Activated CD8-positive, alpha-beta T cell treated with anti-CD3 and anti-CD28 coated beads for 36 hours (primary cell): ENCODE measurements around the gene PPP1R26. TPM values are rescaled to one million over a fixed set of nuclear protein-coding genes. Genes with fewer than 3 reads are reported as not detected.

Source experiments
- ATAC-seq: fragments of 200-7000 bp; cut with Tn5 transposase; one replicate; pipeline ENCODE4 v1.10.0; 2021; ENCODE audit warnings: mild to moderate bottlenecking, moderate library complexity
- CTCF ChIA-PET: fragments of 350-600 bp; sonication (Branson Sonifier 250); formaldehyde crosslinking; loops from one replicate; lab custom pipeline; 2021; ENCODE audit warnings: antibody characterized with exemption; lab: Charles Lee
- POLR2A ChIA-PET: fragments of 350-600 bp; sonication (Branson Sonifier 250); formaldehyde crosslinking; loops from one replicate; lab custom pipeline; 2021; ENCODE audit warnings: antibody characterized with exemption; lab: Charles Lee
- DNase-seq: peaks from one replicate; pipeline ENCODE4 v3.0.0-alpha.2; 2020
- H3K27ac Mint-ChIP-seq: one replicate; pipeline ENCODE4 v1.8.0; 2021; ENCODE audit warnings: mild to moderate bottlenecking, mixed read lengths
- H3K27me3 Mint-ChIP-seq: one replicate; pipeline ENCODE4 v1.8.0; 2021; ENCODE audit warnings: mixed read lengths
- H3K36me3 Mint-ChIP-seq: one replicate; pipeline ENCODE4 v1.8.0; 2021; ENCODE audit warnings: low read depth, mixed read lengths
- H3K4me1 Mint-ChIP-seq: one replicate; pipeline ENCODE4 v1.8.0; 2021; ENCODE audit warnings: low read depth, mixed read lengths
- H3K4me3 Mint-ChIP-seq: one replicate; pipeline ENCODE4 v1.8.0; 2021; ENCODE audit warnings: mild to moderate bottlenecking, moderate library complexity, mixed read lengths
- H3K9me3 Mint-ChIP-seq: one replicate; pipeline ENCODE4 v1.8.0; 2021; ENCODE audit warnings: mixed read lengths
- intact Hi-C: fragments of 100-400 bp; cut with micrococcal nuclease; formaldehyde crosslinking; loops from one replicate; pipeline ENCODE4 v1.10.0; 2022
- total RNA-seq, 2 experiments: library from RNA; stranded (reverse); gene quantifications; one replicate each; pipeline ENCODE4 v1.2.3, GENCODE V29; 2021
- TF ChIP-seq, protein P1 (sequence below): fragments of 200-600 bp; IDR thresholded peaks from one replicate; pipeline ENCODE4 v1.8.0; 2022; ENCODE audit warnings: antibody characterized with exemption, mild to moderate bottlenecking

PPP1R26 gene
- total RNA-seq, 2 experiments from 2014 or later, result 0.54 to 0.58 TPM

DNA sequence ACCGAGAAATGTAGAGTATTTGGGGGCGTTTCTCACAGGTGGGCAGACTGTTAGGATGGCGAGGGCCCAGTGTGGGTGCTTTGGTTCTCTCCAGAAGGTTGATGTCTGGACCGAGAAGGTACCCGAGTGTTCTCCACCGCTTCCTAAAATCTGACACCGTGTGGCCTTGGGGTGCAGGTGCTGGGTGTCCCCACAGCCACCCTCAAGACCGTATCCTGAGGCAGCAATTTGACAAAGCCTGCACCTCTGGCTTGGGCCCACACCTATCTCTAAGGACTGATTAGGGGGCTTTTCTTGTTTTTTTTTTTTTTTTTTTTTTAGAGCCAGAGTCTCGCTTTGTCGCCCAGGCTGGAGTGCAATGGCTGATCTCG, 1.3 kb downstream of the PPP1R26 start:
- DNase-seq (no peak), ATAC-seq (no peak)
- H3K27me3 Mint-ChIP-seq, result peaks cover 41% of the 10 kb centered on the region
- no peak overlapping the region for H3K27ac Mint-ChIP-seq
- H3K4me3 Mint-ChIP-seq, result no peak overlapping the region
- TF ChIP-seq, protein P1, sequence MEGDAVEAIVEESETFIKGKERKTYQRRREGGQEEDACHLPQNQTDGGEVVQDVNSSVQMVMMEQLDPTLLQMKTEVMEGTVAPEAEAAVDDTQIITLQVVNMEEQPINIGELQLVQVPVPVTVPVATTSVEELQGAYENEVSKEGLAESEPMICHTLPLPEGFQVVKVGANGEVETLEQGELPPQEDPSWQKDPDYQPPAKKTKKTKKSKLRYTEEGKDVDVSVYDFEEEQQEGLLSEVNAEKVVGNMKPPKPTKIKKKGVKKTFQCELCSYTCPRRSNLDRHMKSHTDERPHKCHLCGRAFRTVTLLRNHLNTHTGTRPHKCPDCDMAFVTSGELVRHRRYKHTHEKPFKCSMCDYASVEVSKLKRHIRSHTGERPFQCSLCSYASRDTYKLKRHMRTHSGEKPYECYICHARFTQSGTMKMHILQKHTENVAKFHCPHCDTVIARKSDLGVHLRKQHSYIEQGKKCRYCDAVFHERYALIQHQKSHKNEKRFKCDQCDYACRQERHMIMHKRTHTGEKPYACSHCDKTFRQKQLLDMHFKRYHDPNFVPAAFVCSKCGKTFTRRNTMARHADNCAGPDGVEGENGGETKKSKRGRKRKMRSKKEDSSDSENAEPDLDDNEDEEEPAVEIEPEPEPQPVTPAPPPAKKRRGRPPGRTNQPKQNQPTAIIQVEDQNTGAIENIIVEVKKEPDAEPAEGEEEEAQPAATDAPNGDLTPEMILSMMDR, result no peak
- CTCF ChIA-PET, result interaction anchor here (1.3 kb wide), 1 partner anchor 64 kb away, joined by 5 read pairs; no protein-coding TSS in a partner anchor
- H3K36me3 Mint-ChIP-seq, result peaks cover 2% of the 10 kb centered on the region
- H3K9me3 Mint-ChIP-seq, result no peaks in the 10 kb centered on the region
- POLR2A ChIA-PET, result no interaction called here
- intact Hi-C loops, result no loop called here
- H3K4me1 Mint-ChIP-seq, result peaks cover 2% of the 10 kb centered on the region

- no peaks in the 10 kb centered on the region for H3K9me3 Mint-ChIP-seq
- no peak overlapping the region for H3K4me3 Mint-ChIP-seq
- peaks cover 41% of the 10 kb centered on the region for H3K27me3 Mint-ChIP-seq
- intact Hi-C loops, result no loop called here
- TF ChIP-seq, protein P1, result no peak
- DNase-seq, result no peak
- peaks cover 2% of the 10 kb centered on the region for H3K36me3 Mint-ChIP-seq
- ATAC-seq, result no peak
- POLR2A ChIA-PET, result no interaction called here
- CTCF ChIA-PET, result interaction anchor here (1.3 kb wide), 1 partner anchor 65 kb away, joined by 5 read pairs; no protein-coding TSS in a partner anchor
- H3K27ac Mint-ChIP-seq, result no peak overlapping the region
- H3K4me1 Mint-ChIP-seq, result peaks cover 2% of the 10 kb centered on the region
Observed at GRCh38 chr9:135482015-135482754, 2.6 kb downstream of the PPP1R26 start.

- intact Hi-C loops, result no loop called here
- DNase-seq, result no peak
- POLR2A ChIA-PET, result interaction anchor here (0.6 to 1.0 kb wide), 2 partner anchors 13 to 488 kb away, joined by 3 read pairs; no protein-coding TSS in a partner anchor
- H3K27me3 Mint-ChIP-seq, result peaks cover 27% of the 10 kb centered on the region
- no peak overlapping the region for H3K4me3 Mint-ChIP-seq
- no peak overlapping the region for H3K27ac Mint-ChIP-seq
- H3K9me3 Mint-ChIP-seq, result no peaks in the 10 kb centered on the region
- no peaks in the 10 kb centered on the region for H3K4me1 Mint-ChIP-seq
- ATAC-seq, result no peak
- TF ChIP-seq, protein P1, result no peak
- CTCF ChIA-PET, result no interaction called here
- no peaks in the 10 kb centered on the region for H3K36me3 Mint-ChIP-seq
Observed at GRCh38 chr9:135484460-135485277, 5.1 kb downstream of the PPP1R26 start.

DNA sequence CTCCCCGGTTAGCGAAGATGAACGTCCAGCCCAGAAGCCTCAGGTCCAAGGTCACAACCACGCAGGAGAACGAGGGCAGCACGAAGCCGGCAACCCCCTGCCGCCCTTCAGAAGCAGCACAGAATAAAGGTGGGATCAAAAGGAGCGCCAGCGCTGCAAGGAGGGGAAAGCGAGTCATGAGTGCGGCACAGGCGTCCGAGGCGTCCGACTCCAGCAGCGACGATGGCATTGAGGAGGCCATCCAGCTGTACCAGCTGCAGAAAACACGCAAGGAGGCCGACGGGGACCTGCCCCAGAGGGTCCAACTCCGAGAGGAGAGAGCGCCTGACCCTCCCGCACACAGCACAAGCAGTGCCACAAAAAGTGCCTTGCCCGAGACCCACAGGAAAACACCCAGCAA, 5.8 kb downstream of the PPP1R26 start:
- Mint-ChIP-seq H3K4me1 (no peaks in the 10 kb centered on the region), H3K9me3 (no peaks in the 10 kb centered on the region), H3K36me3 (no peaks in the 10 kb centered on the region), H3K27me3 (peaks cover 27% of the 10 kb centered on the region), H3K27ac (no peak overlapping the region), H3K4me3 (no peak overlapping the region)
- ATAC-seq, result no peak
- intact Hi-C loops, result no loop called here
- CTCF ChIA-PET, result no interaction called here
- POLR2A ChIA-PET, result interaction anchor here (1.1 kb wide), 1 partner anchor 8 kb away, joined by 3 read pairs; no protein-coding TSS in a partner anchor
- TF ChIP-seq, protein P1, result no peak
- no peak for DNase-seq
